HEK293 (cell line): ENCODE data around the gene KDELR1.

Experiments
- IKZF3 ChIP-seq: fragments of 450-650 bp; IDR thresholded peaks from 2 replicates; pipeline ENCODE4 v1.5.0; 2018; ENCODE audit warnings: missing biosample characterization, mild to moderate bottlenecking, missing genetic modification characterization, moderate library complexity
- SCRT1 ChIP-seq: fragments of 450-650 bp; formaldehyde crosslinking; IDR thresholded peaks from 2 replicates; pipeline ENCODE4 v1.5.1; 2016; ENCODE audit warnings: missing biosample characterization, missing genetic modification characterization, borderline replicate concordance
- ZEB2 ChIP-seq: fragments of 450-650 bp; formaldehyde crosslinking; IDR thresholded peaks from 2 replicates; pipeline ENCODE4 v1.5.1; 2016; ENCODE audit warnings: missing biosample characterization, missing genetic modification characterization
- ZNF132 ChIP-seq: fragments of 450-650 bp; formaldehyde crosslinking; IDR thresholded peaks from 2 replicates; pipeline ENCODE4 v1.5.1; 2017; ENCODE audit warnings: missing biosample characterization, missing genetic modification characterization, borderline replicate concordance
- ZNF133 ChIP-seq: fragments of 450-650 bp; formaldehyde crosslinking; IDR thresholded peaks from 2 replicates; pipeline ENCODE4 v1.5.1; 2016; ENCODE audit warnings: missing biosample characterization, missing genetic modification characterization
- ZNF175 ChIP-seq: fragments of 450-650 bp; formaldehyde crosslinking; IDR thresholded peaks from 2 replicates; pipeline ENCODE4 v1.5.1; 2016; ENCODE audit warnings: missing biosample characterization, missing genetic modification characterization
- ZNF530 ChIP-seq: fragments of 450-650 bp; formaldehyde crosslinking; IDR thresholded peaks from 2 replicates; pipeline ENCODE4 v1.5.1; 2016; ENCODE audit warnings: low read depth, missing biosample characterization, missing genetic modification characterization
- ZNF555 ChIP-seq: fragments of 450-650 bp; formaldehyde crosslinking; conservative IDR thresholded peaks from 2 replicates; pipeline ENCODE4 v1.5.1; 2017; ENCODE audit warnings: missing biosample characterization, mild to moderate bottlenecking, missing genetic modification characterization, inconsistent platforms
- ZNF558 ChIP-seq: fragments of 450-650 bp; formaldehyde crosslinking; IDR thresholded peaks from 2 replicates; pipeline ENCODE4 v1.5.1; 2016; ENCODE audit warnings: missing biosample characterization, missing genetic modification characterization
- ZNF624 ChIP-seq: fragments of 450-650 bp; formaldehyde crosslinking; IDR thresholded peaks from 2 replicates; pipeline ENCODE4 v1.5.1; 2017; ENCODE audit warnings: missing biosample characterization, missing genetic modification characterization
- ZNF791 ChIP-seq: fragments of 450-650 bp; formaldehyde crosslinking; IDR thresholded peaks from 2 replicates; pipeline ENCODE4 v1.5.1; 2016; ENCODE audit warnings: missing biosample characterization, missing genetic modification characterization
- ZNF830 ChIP-seq: fragments of 450-650 bp; IDR thresholded peaks from 2 replicates; pipeline ENCODE4 v1.5.0; 2018; ENCODE audit warnings: missing biosample characterization, missing genetic modification characterization, low read depth, mild to moderate bottlenecking, moderate library complexity
- TF ChIP-seq, protein P1 (sequence below): fragments of 450-650 bp; formaldehyde crosslinking; IDR thresholded peaks from 2 replicates; pipeline ENCODE4 v1.5.1; 2016; ENCODE audit warnings: missing biosample characterization, missing genetic modification characterization
- TF ChIP-seq, protein P2 (sequence below): fragments of 450-650 bp; formaldehyde crosslinking; IDR thresholded peaks from 2 replicates; pipeline ENCODE4 v1.5.1; 2017; ENCODE audit warnings: missing biosample characterization, missing genetic modification characterization
- TF ChIP-seq, protein P3 (sequence below): fragments of 450-650 bp; formaldehyde crosslinking; IDR thresholded peaks from 2 replicates; pipeline ENCODE4 v1.5.1; 2017; ENCODE audit warnings: missing biosample characterization, missing genetic modification characterization
- TF ChIP-seq, protein P4 (sequence below): fragments of 450-650 bp; formaldehyde crosslinking; IDR thresholded peaks from 2 replicates; pipeline ENCODE4 v1.5.1; 2016; ENCODE audit warnings: missing biosample characterization, missing genetic modification characterization
- TF ChIP-seq, protein P5 (sequence below): IDR thresholded peaks from 2 replicates; pipeline ENCODE4 v1.6.1; 2011; ENCODE audit warnings: mild to moderate bottlenecking, low read depth, low read length, borderline replicate concordance
- TF ChIP-seq, protein P6 (sequence below): fragments of 450-650 bp; formaldehyde crosslinking; IDR thresholded peaks from 2 replicates; pipeline ENCODE4 v1.5.1; 2016; ENCODE audit warnings: missing biosample characterization, missing genetic modification characterization
- TF ChIP-seq, protein P7 (sequence below): fragments of 450-650 bp; formaldehyde crosslinking; IDR thresholded peaks from 2 replicates; pipeline ENCODE4; 2016; ENCODE audit warnings: missing biosample characterization, missing genetic modification characterization
- TF ChIP-seq, protein P8 (sequence below): fragments of 450-650 bp; formaldehyde crosslinking; IDR thresholded peaks from 2 replicates; pipeline ENCODE4 v1.5.1; 2016; ENCODE audit warnings: missing biosample characterization, missing genetic modification characterization, borderline replicate concordance

KDELR1 gene

DNA sequence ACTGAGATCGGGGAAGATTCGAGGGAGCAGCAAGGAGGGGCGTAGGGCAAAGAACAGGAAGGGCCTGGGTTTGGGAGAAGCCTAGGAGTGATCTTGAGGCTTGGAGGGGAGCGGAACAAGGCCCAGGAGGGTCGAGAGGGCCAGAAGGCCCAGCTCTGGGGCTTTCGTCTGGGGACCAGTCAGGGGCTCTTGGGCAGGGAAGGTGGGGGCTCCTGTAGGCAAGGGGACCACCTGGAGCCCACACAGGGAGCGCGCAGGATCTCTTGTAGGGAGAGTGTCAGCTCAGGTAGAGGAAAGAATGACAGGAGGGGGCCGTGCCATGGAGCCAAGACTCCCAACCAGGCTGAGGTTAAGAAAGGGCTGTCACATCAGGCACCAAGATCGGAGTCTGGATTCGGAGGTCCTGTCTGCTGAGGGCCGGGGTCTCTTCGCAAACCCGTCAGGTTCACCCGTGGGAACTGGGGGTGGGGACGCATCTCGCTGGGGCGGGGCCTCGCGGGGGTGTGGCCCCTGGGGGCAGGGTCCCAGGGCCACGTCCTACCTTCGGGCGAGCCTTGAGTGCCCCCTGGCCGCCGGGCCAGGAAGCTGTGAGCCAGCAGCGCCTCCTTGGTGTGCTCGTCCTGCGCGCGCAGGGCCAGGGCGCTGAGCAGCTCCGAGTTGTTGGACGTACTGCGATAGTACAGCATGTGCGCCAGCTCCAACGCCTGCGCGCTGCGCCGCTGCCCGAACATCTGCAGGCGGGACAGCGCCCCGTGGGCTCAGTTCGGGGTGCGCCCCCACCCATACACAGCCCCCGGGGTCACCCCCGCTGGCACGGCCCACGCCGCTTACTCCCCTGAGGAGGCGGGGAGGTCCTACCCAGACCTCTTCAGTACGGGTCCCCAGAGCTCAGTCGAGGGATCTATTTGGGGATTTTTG, 57.6 kb downstream of the KDELR1 start (continued):
- TF ChIP-seq, protein P1, sequence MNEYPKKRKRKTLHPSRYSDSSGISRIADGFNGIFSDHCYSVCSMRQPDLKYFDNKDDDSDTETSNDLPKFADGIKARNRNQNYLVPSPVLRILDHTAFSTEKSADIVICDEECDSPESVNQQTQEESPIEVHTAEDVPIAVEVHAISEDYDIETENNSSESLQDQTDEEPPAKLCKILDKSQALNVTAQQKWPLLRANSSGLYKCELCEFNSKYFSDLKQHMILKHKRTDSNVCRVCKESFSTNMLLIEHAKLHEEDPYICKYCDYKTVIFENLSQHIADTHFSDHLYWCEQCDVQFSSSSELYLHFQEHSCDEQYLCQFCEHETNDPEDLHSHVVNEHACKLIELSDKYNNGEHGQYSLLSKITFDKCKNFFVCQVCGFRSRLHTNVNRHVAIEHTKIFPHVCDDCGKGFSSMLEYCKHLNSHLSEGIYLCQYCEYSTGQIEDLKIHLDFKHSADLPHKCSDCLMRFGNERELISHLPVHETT, result no peak
- TF ChIP-seq ZNF175 (tag by site-specific recombination) (no peak), ZEB2 (tag by site-specific recombination) (no peak), ZNF530 (no peak), ZNF132 (tag by site-specific recombination) (no peak), ZNF133 (no peak), IKZF3 (tag by site-specific recombination) (0 out of 2 replicates have a peak, but pooled peaks have one; percentile 36), SCRT1 (tag by site-specific recombination) (no peak), ZNF624 (no peak), ZNF791 (tag by site-specific recombination) (no peak), ZNF830 (tag by site-specific recombination) (no peak), ZNF555 (tag by site-specific recombination) (no peak), ZNF558 (tag by site-specific recombination) (no peak)
- TF ChIP-seq, protein P2, sequence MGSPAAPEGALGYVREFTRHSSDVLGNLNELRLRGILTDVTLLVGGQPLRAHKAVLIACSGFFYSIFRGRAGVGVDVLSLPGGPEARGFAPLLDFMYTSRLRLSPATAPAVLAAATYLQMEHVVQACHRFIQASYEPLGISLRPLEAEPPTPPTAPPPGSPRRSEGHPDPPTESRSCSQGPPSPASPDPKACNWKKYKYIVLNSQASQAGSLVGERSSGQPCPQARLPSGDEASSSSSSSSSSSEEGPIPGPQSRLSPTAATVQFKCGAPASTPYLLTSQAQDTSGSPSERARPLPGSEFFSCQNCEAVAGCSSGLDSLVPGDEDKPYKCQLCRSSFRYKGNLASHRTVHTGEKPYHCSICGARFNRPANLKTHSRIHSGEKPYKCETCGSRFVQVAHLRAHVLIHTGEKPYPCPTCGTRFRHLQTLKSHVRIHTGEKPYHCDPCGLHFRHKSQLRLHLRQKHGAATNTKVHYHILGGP (tag by site-specific recombination), result no peak
- TF ChIP-seq, protein P3, sequence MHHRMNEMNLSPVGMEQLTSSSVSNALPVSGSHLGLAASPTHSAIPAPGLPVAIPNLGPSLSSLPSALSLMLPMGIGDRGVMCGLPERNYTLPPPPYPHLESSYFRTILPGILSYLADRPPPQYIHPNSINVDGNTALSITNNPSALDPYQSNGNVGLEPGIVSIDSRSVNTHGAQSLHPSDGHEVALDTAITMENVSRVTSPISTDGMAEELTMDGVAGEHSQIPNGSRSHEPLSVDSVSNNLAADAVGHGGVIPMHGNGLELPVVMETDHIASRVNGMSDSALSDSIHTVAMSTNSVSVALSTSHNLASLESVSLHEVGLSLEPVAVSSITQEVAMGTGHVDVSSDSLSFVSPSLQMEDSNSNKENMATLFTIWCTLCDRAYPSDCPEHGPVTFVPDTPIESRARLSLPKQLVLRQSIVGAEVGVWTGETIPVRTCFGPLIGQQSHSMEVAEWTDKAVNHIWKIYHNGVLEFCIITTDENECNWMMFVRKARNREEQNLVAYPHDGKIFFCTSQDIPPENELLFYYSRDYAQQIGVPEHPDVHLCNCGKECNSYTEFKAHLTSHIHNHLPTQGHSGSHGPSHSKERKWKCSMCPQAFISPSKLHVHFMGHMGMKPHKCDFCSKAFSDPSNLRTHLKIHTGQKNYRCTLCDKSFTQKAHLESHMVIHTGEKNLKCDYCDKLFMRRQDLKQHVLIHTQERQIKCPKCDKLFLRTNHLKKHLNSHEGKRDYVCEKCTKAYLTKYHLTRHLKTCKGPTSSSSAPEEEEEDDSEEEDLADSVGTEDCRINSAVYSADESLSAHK (tag by site-specific recombination), result no peak
- TF ChIP-seq, protein P4, sequence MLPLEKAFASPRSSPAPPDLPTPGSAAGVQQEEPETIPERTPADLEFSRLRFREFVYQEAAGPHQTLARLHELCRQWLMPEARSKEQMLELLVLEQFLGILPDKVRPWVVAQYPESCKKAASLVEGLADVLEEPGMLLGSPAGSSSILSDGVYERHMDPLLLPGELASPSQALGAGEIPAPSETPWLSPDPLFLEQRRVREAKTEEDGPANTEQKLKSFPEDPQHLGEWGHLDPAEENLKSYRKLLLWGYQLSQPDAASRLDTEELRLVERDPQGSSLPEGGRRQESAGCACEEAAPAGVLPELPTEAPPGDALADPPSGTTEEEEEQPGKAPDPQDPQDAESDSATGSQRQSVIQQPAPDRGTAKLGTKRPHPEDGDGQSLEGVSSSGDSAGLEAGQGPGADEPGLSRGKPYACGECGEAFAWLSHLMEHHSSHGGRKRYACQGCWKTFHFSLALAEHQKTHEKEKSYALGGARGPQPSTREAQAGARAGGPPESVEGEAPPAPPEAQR (tag by site-specific recombination), result no peak
- TF ChIP-seq, protein P5, sequence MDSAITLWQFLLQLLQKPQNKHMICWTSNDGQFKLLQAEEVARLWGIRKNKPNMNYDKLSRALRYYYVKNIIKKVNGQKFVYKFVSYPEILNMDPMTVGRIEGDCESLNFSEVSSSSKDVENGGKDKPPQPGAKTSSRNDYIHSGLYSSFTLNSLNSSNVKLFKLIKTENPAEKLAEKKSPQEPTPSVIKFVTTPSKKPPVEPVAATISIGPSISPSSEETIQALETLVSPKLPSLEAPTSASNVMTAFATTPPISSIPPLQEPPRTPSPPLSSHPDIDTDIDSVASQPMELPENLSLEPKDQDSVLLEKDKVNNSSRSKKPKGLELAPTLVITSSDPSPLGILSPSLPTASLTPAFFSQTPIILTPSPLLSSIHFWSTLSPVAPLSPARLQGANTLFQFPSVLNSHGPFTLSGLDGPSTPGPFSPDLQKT, result no peak
- TF ChIP-seq, protein P6, sequence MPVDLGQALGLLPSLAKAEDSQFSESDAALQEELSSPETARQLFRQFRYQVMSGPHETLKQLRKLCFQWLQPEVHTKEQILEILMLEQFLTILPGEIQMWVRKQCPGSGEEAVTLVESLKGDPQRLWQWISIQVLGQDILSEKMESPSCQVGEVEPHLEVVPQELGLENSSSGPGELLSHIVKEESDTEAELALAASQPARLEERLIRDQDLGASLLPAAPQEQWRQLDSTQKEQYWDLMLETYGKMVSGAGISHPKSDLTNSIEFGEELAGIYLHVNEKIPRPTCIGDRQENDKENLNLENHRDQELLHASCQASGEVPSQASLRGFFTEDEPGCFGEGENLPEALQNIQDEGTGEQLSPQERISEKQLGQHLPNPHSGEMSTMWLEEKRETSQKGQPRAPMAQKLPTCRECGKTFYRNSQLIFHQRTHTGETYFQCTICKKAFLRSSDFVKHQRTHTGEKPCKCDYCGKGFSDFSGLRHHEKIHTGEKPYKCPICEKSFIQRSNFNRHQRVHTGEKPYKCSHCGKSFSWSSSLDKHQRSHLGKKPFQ (tag by site-specific recombination), result no peak
- TF ChIP-seq, protein P7, sequence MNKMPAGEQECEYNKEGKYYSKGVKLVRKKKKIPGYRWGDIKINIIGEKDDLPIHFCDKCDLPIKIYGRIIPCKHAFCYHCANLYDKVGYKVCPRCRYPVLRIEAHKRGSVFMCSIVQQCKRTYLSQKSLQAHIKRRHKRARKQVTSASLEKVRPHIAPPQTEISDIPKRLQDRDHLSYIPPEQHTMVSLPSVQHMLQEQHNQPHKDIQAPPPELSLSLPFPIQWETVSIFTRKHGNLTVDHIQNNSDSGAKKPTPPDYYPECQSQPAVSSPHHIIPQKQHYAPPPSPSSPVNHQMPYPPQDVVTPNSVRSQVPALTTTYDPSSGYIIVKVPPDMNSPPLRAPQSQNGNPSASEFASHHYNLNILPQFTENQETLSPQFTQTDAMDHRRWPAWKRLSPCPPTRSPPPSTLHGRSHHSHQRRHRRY, result no peak
- TF ChIP-seq, protein P8, sequence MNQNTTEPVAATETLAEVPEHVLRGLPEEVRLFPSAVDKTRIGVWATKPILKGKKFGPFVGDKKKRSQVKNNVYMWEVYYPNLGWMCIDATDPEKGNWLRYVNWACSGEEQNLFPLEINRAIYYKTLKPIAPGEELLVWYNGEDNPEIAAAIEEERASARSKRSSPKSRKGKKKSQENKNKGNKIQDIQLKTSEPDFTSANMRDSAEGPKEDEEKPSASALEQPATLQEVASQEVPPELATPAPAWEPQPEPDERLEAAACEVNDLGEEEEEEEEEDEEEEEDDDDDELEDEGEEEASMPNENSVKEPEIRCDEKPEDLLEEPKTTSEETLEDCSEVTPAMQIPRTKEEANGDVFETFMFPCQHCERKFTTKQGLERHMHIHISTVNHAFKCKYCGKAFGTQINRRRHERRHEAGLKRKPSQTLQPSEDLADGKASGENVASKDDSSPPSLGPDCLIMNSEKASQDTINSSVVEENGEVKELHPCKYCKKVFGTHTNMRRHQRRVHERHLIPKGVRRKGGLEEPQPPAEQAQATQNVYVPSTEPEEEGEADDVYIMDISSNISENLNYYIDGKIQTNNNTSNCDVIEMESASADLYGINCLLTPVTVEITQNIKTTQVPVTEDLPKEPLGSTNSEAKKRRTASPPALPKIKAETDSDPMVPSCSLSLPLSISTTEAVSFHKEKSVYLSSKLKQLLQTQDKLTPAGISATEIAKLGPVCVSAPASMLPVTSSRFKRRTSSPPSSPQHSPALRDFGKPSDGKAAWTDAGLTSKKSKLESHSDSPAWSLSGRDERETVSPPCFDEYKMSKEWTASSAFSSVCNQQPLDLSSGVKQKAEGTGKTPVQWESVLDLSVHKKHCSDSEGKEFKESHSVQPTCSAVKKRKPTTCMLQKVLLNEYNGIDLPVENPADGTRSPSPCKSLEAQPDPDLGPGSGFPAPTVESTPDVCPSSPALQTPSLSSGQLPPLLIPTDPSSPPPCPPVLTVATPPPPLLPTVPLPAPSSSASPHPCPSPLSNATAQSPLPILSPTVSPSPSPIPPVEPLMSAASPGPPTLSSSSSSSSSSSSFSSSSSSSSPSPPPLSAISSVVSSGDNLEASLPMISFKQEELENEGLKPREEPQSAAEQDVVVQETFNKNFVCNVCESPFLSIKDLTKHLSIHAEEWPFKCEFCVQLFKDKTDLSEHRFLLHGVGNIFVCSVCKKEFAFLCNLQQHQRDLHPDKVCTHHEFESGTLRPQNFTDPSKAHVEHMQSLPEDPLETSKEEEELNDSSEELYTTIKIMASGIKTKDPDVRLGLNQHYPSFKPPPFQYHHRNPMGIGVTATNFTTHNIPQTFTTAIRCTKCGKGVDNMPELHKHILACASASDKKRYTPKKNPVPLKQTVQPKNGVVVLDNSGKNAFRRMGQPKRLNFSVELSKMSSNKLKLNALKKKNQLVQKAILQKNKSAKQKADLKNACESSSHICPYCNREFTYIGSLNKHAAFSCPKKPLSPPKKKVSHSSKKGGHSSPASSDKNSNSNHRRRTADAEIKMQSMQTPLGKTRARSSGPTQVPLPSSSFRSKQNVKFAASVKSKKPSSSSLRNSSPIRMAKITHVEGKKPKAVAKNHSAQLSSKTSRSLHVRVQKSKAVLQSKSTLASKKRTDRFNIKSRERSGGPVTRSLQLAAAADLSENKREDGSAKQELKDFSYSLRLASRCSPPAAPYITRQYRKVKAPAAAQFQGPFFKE, result no peak
